NCI-H1092 treated with DMSO at 0.1 percent for 48 hours (cell line): ENCODE results near the gene CHRDL2.
A peak's percentile ranks its signal among the peaks of the same experiment; 100 is the strongest.
"Not testable (repeated sequence)": the region's sequence is repeated elsewhere in the genome, so short reads cannot be mapped to it uniquely, and the experiment has no call there.

Source experiments
- DNase-seq: peaks from one replicate; lab custom pipeline; 2025; lab: John Stamatoyannopoulos, UW

The CHRDL2 gene

DNA sequence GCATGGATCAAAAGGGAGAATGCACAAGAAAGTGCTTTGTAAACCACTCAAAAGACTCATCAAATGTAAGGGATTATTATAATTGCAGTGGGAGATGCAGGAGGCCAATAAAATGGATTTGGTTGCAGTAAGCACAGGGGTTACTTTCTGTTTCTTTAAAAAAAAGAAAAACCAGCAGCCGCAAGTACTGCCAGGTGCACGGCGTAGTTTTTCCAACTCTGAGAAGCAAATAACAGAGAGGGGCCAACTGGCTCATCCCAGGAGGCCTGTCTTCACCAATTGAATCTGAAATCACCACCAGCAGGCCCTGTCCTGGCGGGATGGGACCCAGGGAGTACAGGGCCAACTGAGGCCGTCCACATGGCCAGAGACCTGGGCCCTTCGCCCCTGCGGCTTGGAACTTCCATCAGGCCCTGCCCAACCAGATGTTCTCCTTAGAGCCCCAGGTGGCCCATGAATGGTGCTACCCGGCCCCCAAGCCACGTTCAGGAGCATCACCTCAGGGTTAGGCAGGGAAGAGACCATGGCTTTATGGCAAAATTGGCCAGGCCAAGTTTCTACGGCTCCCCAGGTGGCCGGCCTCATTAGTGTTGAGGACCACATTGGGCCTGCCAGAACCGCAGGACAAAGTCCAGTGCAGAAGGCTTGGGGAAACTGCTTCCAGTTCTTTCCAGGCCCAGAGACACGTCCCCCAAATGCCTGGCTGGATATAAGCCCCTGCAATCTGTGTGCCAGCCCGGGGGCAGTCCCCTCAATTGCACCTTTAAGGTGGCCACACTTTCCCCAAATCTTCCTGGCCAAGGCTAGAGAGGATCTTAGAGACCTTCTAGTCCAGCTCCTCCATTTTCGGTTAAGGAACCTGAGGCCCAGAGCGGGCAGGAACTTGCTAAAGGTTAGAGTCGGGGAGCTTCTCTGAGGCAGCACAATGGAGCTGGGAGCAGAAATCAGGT is 61.7 kb downstream of the CHRDL2 start:
- no peak for DNase-seq

DNA sequence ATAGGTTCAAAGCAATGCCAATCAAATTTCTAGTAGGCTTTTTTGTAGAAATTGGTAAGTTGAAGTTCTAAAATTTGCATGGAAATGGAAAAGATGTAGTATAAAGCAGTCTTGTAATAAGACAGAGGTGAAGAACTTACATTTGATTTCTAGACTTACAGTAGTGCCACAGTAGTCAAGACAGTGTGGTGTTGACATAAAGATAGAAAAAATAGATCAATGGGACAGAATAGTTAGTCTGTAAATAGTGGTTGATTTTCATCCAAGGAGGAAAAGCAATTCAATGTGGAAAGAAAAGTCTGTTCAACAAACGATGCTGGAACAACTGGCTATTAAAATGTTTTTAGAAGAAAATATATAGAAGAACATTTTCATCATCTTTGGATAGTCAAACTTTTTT is 67.9 kb downstream of the CHRDL2 start:
- DNase-seq, result no peak

DNA sequence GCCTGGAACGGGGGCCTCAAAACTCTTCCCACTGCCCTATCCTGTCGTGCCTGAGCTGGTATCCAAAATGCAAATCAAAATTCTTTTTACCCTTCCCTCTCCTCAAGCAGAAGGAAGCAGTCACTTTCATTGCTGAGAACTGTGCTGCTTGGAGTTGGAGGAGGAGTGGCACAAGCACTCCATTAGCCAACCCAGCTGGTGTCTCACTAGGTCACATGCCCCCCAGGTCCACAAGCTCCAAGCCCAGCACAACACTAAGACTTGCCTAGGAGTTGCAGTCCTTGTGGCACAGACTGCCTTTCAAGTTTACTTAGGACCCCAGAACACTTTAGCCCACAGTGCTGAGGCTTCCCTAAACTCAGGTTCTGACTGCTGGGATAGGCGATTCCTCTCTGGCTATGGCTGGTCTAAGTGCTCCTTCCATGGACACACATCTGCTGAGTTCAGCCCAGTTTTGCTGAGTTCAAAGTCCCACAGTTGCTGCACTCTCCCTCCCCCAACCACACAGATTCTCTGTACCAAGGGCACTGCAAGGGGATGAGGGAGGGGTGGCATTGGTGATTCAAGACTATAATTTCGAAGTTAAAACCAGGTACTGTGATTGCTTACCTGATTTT is 68.6 kb downstream of the CHRDL2 start:
- no peak for DNase-seq

DNA sequence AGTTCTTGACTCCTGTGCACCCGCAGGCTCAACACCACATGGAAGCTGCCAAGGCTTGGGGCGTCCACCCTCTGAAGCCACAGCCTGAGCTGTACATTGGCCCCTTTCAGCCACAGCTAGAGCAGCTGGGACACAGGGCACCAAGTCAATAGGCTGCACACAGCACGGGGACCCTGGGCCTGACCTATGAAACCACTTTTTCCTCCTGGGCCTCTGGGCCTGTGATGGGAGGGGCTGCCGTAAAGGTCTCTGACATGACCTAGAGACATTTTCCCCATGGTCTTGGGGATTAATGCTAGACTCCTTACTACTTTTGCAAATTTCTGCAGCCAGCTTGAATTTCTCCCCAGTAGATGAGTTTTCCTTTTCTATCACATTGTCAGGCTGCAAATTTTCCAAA is 72.1 kb downstream of the CHRDL2 start:
- not testable (repeated sequence) for DNase-seq

DNA sequence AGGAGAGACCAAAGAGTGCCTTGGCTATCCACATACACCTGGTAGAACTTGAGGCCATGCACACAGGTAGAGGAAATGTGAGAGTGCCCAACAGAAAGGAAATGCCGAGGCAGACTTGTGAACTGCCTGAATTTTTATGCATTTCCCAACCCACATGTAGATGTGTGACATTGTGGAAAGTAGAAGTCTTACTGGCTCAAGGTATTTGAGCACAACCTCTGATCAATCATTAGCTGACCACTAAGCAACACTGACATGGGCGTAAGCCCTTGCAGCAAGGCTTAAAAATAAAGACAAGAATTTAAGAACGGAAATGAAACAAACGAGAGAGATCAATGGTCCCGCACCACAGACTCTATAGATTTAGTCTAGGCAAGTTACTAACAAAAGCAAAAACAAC is 76.2 kb downstream of the CHRDL2 start:
- DNase-seq, result no peak

DNA sequence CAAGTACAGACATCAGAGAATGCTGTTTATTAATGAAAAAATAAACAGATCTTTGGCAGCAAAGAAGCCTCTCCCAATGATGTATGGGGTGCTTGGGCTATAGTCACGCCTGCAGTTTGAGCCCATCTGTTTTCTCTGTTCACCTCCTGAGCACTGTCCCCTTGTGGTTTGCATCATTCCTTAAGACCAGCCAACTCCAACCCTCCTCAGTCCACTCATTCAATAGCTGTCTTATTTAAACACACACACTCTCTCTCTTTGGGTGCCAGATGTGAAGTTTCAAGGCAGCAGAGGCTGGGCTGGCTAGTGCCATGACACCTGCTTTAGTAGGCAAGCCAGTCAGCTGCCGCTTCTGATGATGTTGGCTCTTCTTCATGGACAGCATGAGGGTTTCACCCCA is 80.7 kb downstream of the CHRDL2 start:
- DNase-seq, result peak; percentile 30

DNA sequence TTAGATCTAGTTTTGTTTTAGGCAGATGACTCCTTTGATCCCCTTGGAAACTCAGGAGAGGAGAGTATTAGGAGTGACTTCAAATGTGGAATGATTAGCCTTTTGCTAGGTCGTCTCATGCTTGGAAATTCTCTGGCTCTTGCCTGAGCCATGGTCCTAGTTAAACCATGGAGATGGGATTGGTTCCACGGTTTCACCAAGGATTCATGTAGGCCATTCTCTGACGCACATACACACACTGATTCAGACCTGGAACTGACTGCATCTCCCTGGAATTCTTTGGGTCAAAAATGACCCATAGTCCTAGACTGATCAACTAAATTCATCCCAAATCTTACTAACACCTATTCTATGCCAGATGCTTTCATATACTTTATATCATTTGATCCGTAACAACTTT is 82.3 kb downstream of the CHRDL2 start:
- no peak for DNase-seq

DNA sequence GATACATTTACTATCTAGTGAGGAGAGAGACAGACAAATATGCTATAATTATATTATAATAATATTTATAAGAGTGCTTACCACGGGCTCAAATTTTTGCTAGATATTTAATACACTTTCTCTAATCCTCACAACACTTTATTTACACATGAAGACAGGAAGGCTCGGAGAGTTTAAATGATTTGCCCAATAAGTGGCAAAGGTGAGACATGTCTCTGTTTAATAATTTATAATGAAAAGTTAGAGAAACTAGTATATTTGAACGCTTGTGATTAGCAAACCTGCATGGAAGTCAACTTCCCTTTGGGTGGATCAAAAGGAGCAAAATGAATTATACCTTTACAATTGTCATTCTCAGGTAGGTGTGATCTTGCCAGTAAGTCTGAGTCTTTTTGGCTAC is 83.4 kb downstream of the CHRDL2 start:
- no peak for DNase-seq

DNA sequence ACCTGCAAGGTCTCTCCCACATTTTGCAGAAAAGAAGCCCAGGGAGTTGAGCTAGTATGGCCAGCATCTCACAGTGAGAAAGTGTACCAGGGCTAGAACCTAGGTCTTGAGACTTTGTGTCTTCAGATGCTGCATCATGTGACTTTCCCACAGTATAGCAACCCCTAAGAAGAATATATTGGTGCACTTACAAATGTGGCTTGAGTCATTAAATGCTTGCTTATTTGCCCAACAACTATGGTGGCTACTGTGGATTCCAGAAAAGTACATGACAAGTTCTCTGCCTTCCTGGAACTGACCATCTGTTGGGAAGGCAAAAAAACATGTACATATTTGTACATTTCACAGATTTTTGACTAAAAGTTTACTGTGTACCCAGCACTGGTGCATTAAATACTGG is 83.8 kb downstream of the CHRDL2 start:
- no peak for DNase-seq

DNA sequence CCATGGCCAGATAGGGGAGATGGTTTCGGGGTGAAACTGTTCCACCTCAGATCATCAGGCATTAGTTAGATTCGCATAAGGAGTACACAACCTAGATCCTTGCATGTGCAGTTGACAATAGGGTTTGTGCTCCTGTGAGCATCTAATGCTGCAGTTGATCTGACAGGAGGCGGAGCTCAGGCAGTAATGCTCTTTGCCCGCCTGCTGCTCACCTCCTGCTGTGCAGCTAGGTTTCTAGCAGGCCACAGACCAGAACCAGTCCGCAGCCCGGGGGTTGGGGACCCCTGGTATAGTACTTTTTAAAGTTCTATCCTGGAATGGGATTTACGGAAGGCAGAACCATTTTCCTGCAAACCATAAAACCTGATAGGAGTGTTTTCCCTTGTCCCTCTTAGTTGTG is 84.3 kb downstream of the CHRDL2 start:
- no peak for DNase-seq
